HG03439 (cell line): ENCODE results near the gene DYDC2.
"Not testable (repeated sequence)": the region's sequence is repeated elsewhere in the genome, so short reads cannot be mapped to it uniquely, and the experiment has no call there.

Experiments used
- ATAC-seq: cut with Tn5 transposase; IDR thresholded peaks from one replicate; pipeline ENCODE4 v1.9.1; 2021; ENCODE audit warnings: mild to moderate bottlenecking, moderate library complexity; ENCODE audit not compliant: unreplicated experiment

The DYDC2 gene

GRCh38 chr10:80411681-80412220, 55.2 kb downstream of the DYDC2 start:
- no peak for ATAC-seq

DNA sequence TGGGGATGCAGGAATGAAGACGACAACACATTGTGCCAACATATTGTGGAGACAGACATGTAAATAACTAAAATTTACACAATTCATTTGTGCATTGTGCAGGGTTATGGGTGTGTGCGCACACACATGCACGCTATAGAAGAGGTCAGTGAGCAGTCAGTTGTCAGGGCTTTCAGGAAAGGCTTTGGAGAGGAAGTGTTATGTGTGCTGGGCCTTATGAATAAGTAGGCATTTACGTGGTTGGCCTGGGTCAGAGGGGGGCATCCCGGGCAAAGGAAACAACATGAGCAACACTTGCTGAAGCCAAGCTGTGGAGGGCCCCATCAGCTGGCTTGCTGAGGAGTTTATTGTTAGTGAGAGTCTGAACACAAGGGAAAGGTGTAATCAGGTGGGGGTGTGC, 55.9 kb downstream of the DYDC2 start:
- ATAC-seq: no peak

DNA sequence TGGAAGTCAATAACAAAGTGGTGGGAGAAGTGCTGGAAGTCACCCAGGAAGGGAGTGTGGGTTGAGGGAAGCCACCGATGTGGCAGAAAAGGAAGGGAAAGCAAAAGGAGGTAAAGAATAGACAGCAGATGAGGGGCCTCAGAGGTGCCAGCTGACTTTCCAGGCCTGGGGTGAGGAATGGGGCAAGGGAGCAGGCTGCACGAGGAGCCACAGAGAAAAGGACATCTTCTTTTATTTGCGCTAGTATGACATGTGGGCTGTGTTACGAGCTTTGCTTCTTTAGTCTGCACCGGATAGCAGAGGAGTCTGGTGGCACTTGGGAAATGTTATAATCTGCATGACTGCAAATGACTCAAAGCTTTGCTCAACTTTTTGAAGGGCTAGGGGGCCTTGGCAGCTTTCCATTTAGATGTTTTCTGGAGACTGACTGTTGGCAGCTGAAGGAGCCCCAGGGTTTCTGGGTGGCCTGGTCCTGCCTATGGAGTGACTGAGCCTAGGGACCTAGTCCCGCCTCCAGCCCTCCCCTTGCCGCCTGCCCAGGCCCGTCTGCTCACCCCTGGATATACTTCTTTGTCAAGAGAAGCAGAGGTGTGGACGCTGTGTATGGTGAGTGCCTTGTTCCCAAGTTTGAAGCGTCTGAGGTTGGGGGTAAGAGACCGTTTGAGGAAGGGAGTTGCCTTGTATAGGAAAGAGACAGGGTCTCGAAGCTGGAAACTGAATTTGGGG, 56.9 kb downstream of the DYDC2 start:
- no peak for ATAC-seq

GRCh38 chr10:80414142-80414895, 57.7 kb downstream of the DYDC2 start:
- no peak for ATAC-seq

DNA sequence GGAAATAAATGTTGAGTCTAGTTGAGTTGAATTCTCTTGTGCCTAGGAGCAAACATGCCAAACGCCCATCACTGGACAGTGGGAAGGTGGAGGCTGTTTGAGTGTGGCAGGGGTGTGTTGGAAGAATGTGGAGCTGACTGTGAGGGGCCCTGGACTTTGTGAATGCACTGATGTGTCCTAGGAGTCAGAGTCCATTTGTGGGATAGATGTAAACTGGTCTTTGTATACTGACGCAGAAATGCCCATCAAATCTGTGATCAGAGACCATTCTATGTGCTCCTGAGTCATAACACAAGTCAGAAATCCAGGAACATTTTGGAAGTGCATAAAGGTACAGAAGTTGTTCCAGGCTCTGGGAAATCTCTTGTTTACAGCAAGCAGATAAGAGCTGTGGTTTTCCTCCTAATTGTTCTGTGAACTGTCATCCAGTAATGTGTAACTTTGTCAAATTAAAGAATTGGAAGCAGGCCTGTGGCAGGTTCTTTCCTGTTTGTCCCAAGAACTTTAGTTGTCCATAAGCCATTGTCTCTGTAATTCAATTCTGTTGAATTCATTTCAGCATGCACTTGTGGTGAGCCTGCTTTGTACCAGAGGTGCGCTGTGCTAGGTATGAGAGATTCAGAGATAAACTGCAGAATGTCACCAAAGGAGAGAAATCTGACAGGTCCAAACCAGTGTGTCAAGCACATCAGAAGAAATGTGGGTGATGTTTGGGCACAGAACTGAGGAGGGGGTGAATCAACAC, 59.3 kb downstream of the DYDC2 start:
- no peak for ATAC-seq

DNA sequence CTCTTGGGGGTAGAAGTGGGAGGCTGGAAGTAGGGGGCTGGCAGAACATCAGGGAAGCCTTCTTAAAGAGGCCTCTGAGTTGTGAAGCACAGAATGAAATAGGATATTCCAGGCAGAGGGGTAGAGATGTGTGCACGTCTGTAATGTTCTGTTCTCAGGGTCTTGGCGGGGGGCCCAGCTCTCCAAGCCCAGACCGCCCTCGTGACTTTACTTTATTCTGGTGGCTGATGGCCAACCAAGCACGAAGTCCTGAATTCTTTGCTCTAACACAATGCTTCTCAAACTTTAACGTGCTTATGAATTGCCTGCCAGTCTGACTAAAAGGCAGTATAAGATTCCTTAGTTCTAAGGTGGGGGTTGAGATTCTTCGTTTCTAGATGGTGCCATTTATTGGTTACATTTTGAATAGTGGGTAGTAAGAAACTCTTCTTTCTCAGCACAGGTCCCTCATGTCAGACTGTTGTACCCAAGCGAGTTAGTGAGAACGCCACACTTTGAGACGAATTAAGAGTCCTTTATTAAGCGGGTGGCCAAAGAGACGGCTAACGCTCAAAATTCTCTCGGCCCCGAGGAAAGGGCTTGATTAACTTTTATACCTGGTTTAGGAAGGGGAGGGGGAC, 60.0 kb downstream of the DYDC2 start:
- ATAC-seq: no peak

- ATAC-seq: not testable (repeated sequence)
These were observed 60.7 kb downstream of the DYDC2 start for GRCh38 chr10:80417256-80417655.
